ENCODE measurements around the gene MOBP.

DNA sequence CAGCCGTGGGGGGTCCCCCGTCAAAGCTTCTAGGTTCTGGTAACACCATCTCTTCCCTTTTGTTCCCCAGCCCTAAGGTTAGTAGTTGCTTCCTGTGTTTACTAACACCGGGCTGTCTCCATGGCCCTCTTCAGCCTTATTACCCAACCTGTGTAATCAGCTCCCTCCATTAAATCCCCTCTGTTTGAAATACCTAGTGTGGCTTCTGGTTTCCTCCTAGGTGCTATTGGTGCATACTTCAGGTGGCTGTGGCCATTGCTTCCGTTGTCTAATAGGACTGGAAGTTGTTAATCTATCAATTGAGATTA is 35.3 kb downstream of the MOBP start:
- TF ChIP-seq POLR2AphosphoS5 (IDR thresholded peaks at IDR 0.05) (no peak), EP300 (IDR thresholded peaks at IDR 0.05) (no peak)
- TF ChIP-seq, protein P1, sequence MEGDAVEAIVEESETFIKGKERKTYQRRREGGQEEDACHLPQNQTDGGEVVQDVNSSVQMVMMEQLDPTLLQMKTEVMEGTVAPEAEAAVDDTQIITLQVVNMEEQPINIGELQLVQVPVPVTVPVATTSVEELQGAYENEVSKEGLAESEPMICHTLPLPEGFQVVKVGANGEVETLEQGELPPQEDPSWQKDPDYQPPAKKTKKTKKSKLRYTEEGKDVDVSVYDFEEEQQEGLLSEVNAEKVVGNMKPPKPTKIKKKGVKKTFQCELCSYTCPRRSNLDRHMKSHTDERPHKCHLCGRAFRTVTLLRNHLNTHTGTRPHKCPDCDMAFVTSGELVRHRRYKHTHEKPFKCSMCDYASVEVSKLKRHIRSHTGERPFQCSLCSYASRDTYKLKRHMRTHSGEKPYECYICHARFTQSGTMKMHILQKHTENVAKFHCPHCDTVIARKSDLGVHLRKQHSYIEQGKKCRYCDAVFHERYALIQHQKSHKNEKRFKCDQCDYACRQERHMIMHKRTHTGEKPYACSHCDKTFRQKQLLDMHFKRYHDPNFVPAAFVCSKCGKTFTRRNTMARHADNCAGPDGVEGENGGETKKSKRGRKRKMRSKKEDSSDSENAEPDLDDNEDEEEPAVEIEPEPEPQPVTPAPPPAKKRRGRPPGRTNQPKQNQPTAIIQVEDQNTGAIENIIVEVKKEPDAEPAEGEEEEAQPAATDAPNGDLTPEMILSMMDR (IDR thresholded peaks at IDR 0.05), result no peak

Data from stomach (tissue), 4 donors.